ENCODE data around the gene SLC14A1. TPM values are rescaled to one million over a fixed set of nuclear protein-coding genes. Genes with fewer than 3 reads are reported as not detected.

Gene SLC14A1
- total and polyA plus RNA-seq, 2 of the 4 experiments (the other 2 are of a cell fraction) = 20.5 to 31.9 TPM

GRCh38 chr18:45728336-45729010, 4.5 kb downstream of the SLC14A1 start:
- Histone ChIP-seq H4K8ac (ENCODE audit: low read depth in 2 of 2, low read length in 2 of 2) (peak overlapping the region in 1 of 2 experiments; percentile 31; a peak in 2 of 4 replicates), H4K20me1 (ENCODE audit: insufficient read depth, low read length) (no peaks in the 10 kb centered on the region), H4K91ac (ENCODE audit: insufficient read depth, low read depth, low read length) (peak overlapping the region; percentile 85), H2AK5ac (ENCODE audit: low read depth, low read length) (peak overlapping the region; percentile 82), H3K4me2 (ENCODE audit: low read depth, low read length) (no peak overlapping the region), H3K4me3 (ENCODE audit: insufficient read depth, low read depth, low read length) (no peak overlapping the region), H3K27ac (ENCODE audit: insufficient read depth, low read length) (no peak overlapping the region), H2BK120ac (ENCODE audit: low read depth, low read length) (peak overlapping the region; percentile 84), H3K4ac (ENCODE audit: low read depth, low read length) (peak overlapping the region; percentile 83), H2AK9ac (replicated peaks; ENCODE audit: low read depth, low read length, poor library complexity) (no peak overlapping the region), H3K9me1 (ENCODE audit: insufficient read depth, low read length) (peaks cover 24% of the 10 kb centered on the region), H3K18ac (ENCODE audit: low read depth, low read length) (peak overlapping the region; percentile 50; the same call in 1 of the 2 replicates), H2BK5ac (ENCODE audit: low read depth, low read length, poor library complexity, severe bottlenecking) (peak overlapping the region; percentile 17), H3K36me3 (ENCODE audit: control insufficient read depth, insufficient read depth, low read length) (no peaks in the 10 kb centered on the region), H3K79me1 (ENCODE audit: low read depth in 1 of 2, low read length in 2 of 2) (peaks cover 0 to 13% of the 10 kb centered on the region in 2 experiments; a peak in 1 of 4 replicates), H3K27me3 (ENCODE audit: control insufficient read depth, insufficient read depth, low read length) (no peaks in the 10 kb centered on the region), H3K14ac (replicated peaks; ENCODE audit: low read depth, low read length) (peak overlapping the region; percentile 61), H3K23ac (ENCODE audit: low read depth, low read length) (no peak overlapping the region), H2BK20ac (ENCODE audit: low read depth, low read length) (peak overlapping the region; percentile 87), H4K5ac (ENCODE audit: low read depth, low read length) (peak overlapping the region; percentile 70; the same call in 1 of the 2 replicates), H3K9me3 (ENCODE audit: control insufficient read depth, insufficient read depth, low read length) (no peaks in the 10 kb centered on the region), H3K4me1 (ENCODE audit: control insufficient read depth, insufficient read depth, low read length) (peaks cover 25% of the 10 kb centered on the region), H2AFZ (replicated peaks; ENCODE audit: low read length, poor library complexity) (no peak overlapping the region), H3K56ac (ENCODE audit: extremely low read depth, insufficient read depth, low read length) (no peak overlapping the region), H3K9ac (ENCODE audit: low read depth, low read length) (no peak overlapping the region), H2BK15ac (ENCODE audit: low read depth, low read length) (peak overlapping the region; percentile 87; the same call in 2 of the 3 replicates)
- in situ Hi-C loops (cut with MboI; ENCODE audit: low sequenced_read_pairs) (no loop called here), dilution Hi-C loops (cut with HindIII; ENCODE audit: low sequenced_read_pairs, unreplicated experiment) (no loop called here), intact Hi-C loops (cut with micrococcal nuclease) (no loop called here)
- ChIA-PET CTCF (interaction anchor here (1.4 kb wide), 1 partner anchor 64 kb away, joined by 3 read pairs; no protein-coding TSS in a partner anchor), POLR2A (ENCODE audit: unreplicated experiment) (no interaction called here)
- DNase-seq (peak; percentile 56), ATAC-seq (ENCODE audit: low read depth) (no peak)
- WGBS, 2 experiments (ENCODE audit: extremely low coverage in 2 of 2, insufficient read length in 1 of 2) = no CpG with 5 or more reads among the region's 2 CpGs
- BruUV-seq (replicated peaks) = no TSS peak
- TF ChIP-seq SMC3 (IDR thresholded peaks at IDR 0.05; ENCODE audit: low read depth, low read length) = no peak
- TF ChIP-seq MAFK (IDR thresholded peaks at IDR 0.05; ENCODE audit: low read depth, low read length) = no peak
- TF ChIP-seq MAZ (IDR thresholded peaks at IDR 0.05; ENCODE audit: borderline replicate concordance, low read depth, low read length) = no peak
- no peak for TF ChIP-seq POLR2A (IDR thresholded peaks at IDR 0.05; ENCODE audit: low read depth, low read length)
- no peak for TF ChIP-seq ELK1 (IDR thresholded peaks at IDR 0.05; ENCODE audit: borderline replicate concordance, low read depth, low read length)
- TF ChIP-seq FOS (IDR thresholded peaks at IDR 0.05; ENCODE audit: low read depth, low read length) = no peak
- TF ChIP-seq RFX5 (IDR thresholded peaks at IDR 0.05; ENCODE audit: low read depth, low read length) = no peak
- TF ChIP-seq USF2 (IDR thresholded peaks at IDR 0.05; ENCODE audit: low read depth, low read length) = no peak
- TF ChIP-seq NFE2L2 (IDR thresholded peaks at IDR 0.05; ENCODE audit: low read depth, low read length) = no peak
- TF ChIP-seq BHLHE40 (IDR thresholded peaks at IDR 0.05; ENCODE audit: low read depth, low read length) = no peak
- no peak for TF ChIP-seq RAD21 (IDR thresholded peaks at IDR 0.05; ENCODE audit: low read length)
- TF ChIP-seq CHD1 (IDR thresholded peaks at IDR 0.05; ENCODE audit: low read depth, low read length) = no peak
- no peak for TF ChIP-seq CEBPB (IDR thresholded peaks at IDR 0.05; ENCODE audit: low read depth, low read length)
- no peak for TF ChIP-seq RCOR1 (IDR thresholded peaks at IDR 0.05; ENCODE audit: insufficient replicate concordance, low read length)
- no peak for TF ChIP-seq CTCF (conservative IDR thresholded peaks at IDR 0.05; ENCODE audit: low read depth, low read length)
